ENCODE results near the gene SMIM36.
A peak's percentile ranks its signal among the peaks of the same experiment; 100 is the strongest.
"Not testable (repeated sequence)": the region's sequence is repeated elsewhere in the genome, so short reads cannot be mapped to it uniquely, and the experiment has no call there.

SMIM36 gene

DNA sequence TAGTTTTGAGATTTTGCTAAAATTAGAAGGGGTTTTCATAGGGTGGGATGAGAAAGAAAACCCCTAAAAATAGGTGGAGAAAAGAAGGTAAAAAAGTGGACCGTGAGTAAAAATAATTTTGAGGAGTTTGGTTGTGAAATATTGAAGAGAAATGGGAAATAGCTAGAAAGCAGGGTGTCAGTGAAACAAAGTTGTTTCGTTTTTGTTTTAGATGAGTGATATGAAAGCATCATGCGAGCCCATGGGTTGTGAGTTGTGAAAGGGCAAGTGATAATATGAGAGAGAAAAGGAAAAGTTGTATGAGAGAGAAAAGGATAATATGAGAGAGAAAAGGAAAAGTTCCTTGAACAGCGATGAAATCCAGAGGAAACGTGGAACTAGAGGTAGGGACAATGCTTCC is 7.3 kb upstream of the SMIM36 start:
- in situ Hi-C loops (cut with HindIII; ENCODE audit: low pct_ligation_motif_present, low pct_unique_long_range_greater_than_20kb, low sequenced_read_pairs), result no loop called here
- DNase-seq, result no peak

DNA sequence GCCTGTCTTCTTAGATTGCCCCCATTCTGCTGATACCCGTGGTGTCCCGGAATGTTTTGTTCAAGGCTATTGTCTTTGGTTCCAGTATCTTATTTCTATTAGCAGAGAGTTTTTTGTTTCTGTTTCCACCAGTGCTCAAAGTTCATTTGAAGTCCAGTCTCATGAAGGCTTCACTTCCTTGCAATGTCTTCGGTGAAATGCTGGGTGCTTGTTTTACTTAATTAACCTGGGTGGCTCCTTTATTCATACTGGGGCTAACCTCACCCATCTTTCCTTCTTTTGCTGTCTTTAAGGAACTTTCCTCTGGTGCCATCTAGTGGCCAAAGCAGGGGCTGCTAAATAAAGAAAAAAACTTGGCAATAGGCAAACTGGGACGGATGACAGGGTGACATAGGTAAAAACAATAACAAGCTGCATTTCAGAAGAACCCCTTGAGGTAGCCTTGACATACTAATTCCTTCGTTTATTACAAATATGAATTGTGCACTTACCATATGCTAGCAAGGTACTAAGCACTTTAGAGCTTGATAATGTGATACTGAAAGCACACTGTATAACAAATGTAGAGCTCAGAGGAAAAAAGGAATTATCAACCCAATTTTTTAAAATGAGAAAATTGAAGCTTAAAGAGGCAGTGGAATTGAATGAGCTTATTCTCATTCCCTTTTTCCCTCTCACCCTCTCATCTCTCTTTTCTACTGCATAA is 2.8 kb upstream of the SMIM36 start:
- in situ Hi-C loops (cut with HindIII; ENCODE audit: low pct_ligation_motif_present, low pct_unique_long_range_greater_than_20kb, low sequenced_read_pairs), result no loop called here
- DNase-seq, result peak; percentile 76

DNA sequence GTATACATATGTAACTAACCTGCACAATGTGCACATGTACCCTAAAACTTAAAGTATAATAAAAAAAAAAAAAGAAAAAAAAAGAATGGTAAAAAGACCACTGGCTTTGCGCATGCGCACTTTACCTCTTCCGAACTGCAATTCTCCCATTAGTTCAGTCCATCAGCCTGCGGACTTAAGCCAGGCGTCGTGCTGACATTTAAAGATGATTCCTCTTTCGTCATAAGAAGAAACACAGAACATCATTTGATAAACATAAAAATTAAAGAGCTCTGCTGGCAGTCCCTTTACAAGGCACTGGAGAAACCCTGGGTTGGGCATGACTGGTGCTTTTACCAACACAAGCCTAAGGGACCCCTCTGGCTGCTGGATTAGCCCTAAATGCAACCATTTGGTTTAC is 3.6 kb downstream of the SMIM36 start:
- DNase-seq; in situ Hi-C loops (cut with HindIII; ENCODE audit: low pct_ligation_motif_present, low pct_unique_long_range_greater_than_20kb, low sequenced_read_pairs): not testable (repeated sequence)

DNA sequence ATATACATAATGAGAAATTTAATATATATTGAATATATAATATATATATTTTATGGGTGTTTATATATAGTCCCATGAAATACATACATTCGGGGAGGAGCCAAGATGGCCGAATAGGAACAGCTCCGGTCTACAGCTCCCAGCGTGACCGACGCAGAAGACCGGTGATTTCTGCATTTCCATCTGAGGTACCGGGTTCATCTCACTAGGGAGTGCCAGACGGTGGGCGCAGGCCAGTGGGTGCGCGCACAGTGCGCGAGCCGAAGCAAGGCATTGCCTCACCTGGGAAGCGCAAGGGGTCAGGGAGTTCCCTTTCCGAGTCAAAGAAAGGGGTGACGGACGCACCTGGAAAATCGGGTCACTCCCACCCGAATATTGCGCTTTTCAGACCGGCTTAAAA is 9.6 kb downstream of the SMIM36 start:
- DNase-seq; in situ Hi-C loops (cut with HindIII; ENCODE audit: low pct_ligation_motif_present, low pct_unique_long_range_greater_than_20kb, low sequenced_read_pairs): not testable (repeated sequence)

DNA sequence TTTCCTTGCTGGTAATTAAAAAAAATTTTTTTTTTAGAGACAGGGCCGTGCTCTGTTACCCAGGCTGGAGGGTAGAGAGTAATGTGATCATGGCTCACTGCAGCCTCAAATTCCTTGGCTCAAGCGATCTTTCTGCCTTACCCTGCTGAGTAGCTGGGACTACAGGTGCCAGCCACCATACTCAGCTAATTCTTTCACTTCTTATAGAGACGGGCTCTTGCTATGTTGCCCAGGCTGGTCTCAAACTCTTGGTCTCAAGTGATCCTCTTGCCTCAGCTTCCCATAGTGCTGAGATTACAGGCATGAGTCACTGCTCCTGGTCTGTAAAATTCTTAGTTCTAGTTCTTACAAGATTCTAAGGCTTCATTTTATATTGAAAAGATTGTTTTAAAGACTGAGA is 11.1 kb downstream of the SMIM36 start:
- no peak for DNase-seq
- in situ Hi-C loops (cut with HindIII; ENCODE audit: low pct_ligation_motif_present, low pct_unique_long_range_greater_than_20kb, low sequenced_read_pairs), result no loop called here

DNA sequence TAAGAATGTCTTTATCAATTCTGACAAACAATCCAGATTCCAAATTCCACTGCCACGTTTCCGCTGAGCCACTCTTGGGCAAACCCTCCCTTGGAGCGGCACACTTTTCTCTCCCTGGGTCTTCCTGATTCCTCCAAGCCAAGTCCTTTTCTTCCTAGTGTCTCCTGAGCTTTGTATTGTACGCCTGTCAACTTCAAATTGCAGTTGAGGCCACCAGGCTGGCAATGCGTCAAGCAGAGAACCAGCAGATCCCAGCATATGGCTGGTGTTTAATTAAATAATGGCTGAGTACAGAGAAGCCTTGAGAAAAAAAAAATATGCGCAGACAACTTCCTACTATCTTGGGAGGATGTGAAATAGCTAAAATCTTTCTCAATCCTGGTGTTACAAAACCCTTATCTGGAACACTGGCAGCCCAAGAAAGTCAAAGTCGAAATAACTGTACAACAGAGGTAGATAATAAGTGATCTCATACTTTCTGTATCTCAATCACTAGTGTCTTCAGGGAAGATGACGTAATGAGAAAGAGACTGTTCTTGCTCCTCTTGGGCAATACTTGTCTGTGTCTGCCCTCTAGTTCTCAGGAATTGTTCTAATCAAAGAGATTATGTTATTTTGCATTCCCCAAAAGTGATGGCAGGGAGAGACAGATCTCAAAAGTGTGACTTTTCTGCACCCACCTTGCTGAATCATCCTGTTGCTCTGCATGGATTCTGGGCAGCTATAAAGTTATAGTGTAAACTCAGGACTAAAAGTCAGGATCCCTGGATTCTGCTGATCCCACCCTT is 15.0 kb downstream of the SMIM36 start:
- in situ Hi-C loops (cut with HindIII; ENCODE audit: low pct_ligation_motif_present, low pct_unique_long_range_greater_than_20kb, low sequenced_read_pairs), result no loop called here
- no peak for DNase-seq

DNA sequence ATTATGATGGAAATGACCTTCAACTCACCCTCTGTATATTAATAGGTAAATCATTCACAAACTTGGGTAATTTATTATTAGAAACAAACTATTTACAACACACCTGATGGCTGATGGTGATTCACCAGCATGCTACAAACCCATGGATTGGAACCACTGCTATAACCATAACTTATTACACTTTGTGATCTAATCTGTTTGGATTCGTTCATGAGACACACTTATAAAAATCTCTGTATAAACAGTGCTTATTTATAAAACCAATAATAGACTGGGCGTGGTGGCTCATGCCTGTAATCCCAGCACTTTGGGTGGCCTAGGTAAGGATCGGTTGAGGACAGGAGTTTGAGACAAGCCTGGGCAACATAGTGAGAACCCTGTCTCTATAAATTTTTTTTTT is 16.0 kb downstream of the SMIM36 start:
- in situ Hi-C loops (cut with HindIII; ENCODE audit: low pct_ligation_motif_present, low pct_unique_long_range_greater_than_20kb, low sequenced_read_pairs), result no loop called here
- DNase-seq, result no peak

DNA sequence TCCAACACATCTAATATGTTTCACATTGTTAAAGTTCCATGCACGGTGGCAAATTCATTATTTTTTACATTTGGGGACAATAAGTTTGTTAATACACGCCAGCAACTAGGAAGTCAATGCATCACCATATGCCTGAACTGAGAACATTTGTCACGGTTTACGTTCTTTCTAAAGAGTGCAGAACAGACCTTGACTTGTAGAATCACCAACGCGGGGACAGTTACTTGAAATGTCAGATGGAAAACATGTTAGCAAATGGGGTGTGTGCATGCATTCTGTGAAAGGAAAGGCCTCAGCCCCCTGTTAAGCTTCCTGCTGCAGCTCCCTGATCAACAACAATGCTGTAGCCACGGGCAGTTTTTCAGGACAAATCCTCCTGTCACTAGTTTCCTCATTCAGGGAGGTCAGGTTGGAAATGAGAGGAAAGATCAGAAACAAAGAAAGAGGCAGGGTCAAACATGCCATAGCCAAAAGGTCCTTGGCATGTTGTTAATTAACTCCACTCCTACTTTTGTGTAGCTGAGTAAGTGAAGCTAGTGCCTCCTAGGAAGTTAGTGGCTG is 18.4 kb downstream of the SMIM36 start:
- in situ Hi-C loops (cut with HindIII; ENCODE audit: low pct_ligation_motif_present, low pct_unique_long_range_greater_than_20kb, low sequenced_read_pairs), result no loop called here
- DNase-seq, result no peak

DNA sequence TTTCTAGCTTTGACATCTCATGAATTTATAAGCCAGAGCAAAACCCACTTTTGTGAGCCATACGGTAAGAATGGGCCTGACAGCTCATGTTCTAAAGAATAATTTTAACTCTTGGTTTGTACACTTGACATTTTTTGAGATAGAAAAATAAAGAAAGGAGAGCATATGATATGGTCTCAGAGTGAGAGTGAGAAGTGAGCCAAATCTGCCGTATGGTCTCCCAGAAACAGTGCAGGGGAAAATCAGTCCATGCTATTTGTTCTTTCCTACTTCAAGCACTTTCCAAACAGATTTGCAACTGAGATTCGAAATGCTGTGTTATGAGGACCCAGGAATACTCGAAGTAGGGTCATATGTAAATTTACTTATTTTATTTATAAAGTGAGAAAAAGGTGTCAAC is 20.9 kb downstream of the SMIM36 start:
- no peak for DNase-seq
- in situ Hi-C loops (cut with HindIII; ENCODE audit: low pct_ligation_motif_present, low pct_unique_long_range_greater_than_20kb, low sequenced_read_pairs), result no loop called here

DNA sequence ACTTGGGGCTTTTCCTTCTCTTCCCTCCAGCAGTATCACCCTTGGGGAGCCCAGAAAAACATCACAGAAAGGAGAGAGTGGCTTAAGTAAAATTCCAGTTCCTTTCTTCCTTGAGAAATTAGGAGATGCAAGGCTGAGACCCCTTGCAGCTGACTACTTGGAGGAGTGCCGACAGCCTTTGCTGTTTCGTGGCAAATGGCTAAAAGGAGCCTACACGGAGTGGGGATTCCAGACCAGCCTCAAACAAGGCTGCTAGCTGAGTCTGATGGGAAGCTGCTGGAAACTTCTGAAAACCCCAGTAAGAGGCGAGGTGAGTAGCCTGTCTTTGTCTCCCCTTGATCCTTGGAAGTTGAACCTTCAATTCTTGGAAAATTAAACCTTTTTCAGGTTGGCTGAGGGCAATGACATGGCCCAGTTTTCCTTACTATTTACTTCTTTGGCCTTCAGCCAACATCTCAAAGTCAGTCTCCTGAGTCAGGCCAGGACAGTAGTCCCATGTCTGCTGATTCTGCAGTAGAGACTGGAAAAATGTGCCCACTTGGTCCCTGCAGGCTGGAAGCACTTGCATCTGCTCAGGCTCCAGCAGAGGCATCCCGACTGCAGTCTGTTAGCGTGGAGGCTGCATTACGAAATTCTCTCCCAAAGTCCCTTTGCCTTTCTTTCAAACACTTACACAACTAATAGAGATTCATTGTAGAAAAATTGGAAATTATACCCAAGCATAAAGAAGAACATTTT is 23.4 kb downstream of the SMIM36 start:
- DNase-seq, result no peak
- in situ Hi-C loops (cut with HindIII; ENCODE audit: low pct_ligation_motif_present, low pct_unique_long_range_greater_than_20kb, low sequenced_read_pairs), result no loop called here

DNA sequence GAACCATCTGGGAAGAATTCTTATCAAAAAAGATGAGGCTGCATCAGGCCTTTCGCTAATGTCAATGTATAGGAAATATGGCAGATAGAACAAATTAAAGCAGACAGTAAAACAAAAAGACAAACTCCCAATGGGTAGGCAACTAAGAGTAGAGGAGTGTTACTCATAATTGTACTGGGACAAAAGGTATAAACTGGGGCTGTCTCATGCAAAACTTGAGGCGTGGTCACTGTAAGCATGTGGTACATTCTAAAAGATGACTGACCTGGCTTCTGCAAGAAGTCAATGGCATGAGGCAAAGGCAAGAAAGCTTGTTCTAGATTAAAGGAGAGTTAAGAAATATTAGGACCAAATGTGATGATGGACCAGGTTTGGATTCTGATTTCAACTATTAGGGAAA is 26.7 kb downstream of the SMIM36 start:
- DNase-seq, result no peak
- in situ Hi-C loops (cut with HindIII; ENCODE audit: low pct_ligation_motif_present, low pct_unique_long_range_greater_than_20kb, low sequenced_read_pairs), result no loop called here

DNA sequence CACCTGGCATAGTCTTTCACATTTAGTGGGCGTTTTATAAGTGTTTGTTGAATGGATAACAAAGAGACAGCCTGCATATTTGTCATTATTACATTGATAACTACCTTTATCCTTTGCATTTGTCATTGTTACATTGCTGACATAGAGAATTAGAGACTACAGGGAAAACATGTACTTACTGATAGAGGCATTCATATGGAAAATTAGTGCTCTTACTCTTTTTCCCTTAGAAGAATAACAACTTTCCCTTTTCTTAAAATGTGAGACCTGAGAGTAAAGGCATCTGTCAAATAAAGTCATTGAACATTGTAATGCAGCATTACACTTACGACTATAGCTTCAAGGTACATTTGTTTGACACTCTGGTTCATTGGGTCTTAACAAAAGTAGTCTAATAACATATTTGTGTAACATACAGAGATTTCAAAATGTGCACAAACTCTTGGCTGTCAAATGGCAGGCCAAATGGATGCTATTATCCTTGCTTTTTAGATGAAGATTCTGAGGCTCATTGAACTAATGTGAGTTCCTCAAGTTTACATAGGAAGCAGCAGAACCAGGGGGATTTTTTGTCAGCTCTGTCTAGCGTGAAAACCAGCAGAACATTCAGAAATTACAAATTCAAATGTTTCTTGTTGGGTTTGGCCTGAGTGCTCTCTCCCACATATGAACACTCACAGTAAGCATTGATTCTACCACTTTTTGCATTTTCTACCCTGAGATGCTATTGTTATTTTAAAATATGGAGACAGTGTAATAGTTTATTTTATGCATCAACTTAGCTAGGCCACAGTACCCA is 28.5 kb downstream of the SMIM36 start:
- in situ Hi-C loops (cut with HindIII; ENCODE audit: low pct_ligation_motif_present, low pct_unique_long_range_greater_than_20kb, low sequenced_read_pairs), result no loop called here
- DNase-seq, result no peak

DNA sequence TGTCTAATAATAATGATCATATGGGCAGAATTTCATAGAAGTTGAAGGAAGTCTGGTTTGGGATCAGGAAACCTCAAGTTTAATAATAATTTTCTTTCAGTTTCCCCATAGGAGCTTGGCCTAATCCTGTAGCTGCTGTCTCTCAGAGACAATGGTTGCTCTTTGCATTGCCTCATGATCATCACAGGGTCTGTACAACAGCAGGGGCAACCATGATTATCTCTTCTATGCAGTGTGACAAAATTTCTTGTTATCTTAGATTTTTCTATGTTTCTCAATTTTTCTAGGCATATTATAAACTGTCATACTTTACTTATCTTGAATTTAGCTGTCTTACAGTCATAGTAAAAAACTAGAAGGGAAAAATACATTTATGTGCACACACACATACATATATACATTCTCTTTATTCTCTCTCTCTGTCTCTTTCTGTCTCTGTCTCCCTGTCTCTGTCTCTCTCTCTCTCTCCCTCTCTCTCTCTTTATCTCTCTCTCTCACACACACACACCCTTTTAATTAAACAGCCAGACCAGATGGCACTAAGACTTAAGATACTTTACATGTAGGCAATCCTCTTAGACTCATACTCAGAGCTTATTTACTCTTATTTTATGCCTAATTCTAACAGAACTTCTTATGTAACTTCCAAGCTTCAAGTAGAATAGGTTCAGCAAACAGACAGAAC is 30.5 kb downstream of the SMIM36 start:
- in situ Hi-C loops (cut with HindIII; ENCODE audit: low pct_ligation_motif_present, low pct_unique_long_range_greater_than_20kb, low sequenced_read_pairs), result no loop called here
- no peak for DNase-seq

DNA sequence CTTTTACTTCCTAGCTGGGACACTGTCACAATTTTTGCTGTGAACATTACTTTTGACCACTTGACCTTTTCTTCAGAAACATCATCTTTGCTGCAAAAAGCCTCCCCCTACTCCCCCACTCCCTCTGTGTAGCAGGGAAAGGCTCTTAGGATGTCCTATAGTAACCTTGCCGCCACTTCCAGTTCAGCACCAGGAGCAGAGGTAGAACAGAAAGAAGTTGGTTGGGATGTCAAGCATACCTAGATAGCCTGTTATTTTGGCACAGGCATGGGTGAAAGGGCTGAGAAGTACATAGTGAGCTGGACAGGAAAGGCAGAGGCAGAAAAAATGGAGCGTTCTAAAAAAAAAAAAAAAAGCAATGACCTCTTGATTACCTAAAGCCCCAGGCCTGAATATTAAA is 31.3 kb downstream of the SMIM36 start:
- in situ Hi-C loops (cut with HindIII; ENCODE audit: low pct_ligation_motif_present, low pct_unique_long_range_greater_than_20kb, low sequenced_read_pairs), result no loop called here
- DNase-seq, result no peak

DNA sequence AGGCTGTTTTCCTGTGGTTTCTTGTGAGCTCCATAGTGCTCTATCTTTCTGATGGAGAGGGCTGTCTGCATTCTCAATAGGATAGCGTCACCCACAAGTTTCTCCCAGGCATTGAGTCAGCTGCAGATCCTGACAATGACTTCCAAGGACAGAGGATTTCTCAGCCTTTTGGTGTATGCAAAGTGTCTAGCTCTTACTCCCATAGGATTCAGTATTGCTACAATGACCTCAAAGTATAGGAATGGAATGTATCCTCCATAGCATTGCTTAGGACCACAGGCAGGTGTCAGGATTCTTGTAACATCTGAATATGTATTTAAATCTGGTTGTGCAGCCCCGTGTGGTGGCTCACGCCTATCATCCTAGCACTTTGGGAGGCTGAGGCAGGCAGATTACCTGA is 32.3 kb downstream of the SMIM36 start:
- DNase-seq, result no peak
- in situ Hi-C loops (cut with HindIII; ENCODE audit: low pct_ligation_motif_present, low pct_unique_long_range_greater_than_20kb, low sequenced_read_pairs), result no loop called here

DNA sequence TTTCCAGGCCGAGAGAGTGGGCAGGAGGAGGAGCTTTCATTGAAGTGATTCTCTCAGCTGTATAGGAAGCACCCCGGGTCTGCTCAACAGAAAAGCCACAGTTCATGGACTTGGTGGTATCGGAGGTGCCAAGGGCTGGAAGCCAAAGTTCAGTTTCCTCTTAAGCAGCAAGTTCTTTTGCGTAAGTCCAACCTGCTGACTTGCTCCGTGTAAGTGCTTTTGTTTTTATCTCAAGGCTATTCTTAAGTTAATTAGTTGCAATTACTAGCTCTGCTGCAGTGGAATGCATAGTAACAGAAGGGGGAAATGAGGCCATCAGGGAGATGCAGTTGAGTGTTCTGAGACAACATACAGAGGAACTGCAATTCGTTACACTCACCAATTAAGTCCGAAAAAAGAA is 44.6 kb downstream of the SMIM36 start:
- in situ Hi-C loops (cut with HindIII; ENCODE audit: low pct_ligation_motif_present, low pct_unique_long_range_greater_than_20kb, low sequenced_read_pairs), result no loop called here
- DNase-seq, result no peak

DNA sequence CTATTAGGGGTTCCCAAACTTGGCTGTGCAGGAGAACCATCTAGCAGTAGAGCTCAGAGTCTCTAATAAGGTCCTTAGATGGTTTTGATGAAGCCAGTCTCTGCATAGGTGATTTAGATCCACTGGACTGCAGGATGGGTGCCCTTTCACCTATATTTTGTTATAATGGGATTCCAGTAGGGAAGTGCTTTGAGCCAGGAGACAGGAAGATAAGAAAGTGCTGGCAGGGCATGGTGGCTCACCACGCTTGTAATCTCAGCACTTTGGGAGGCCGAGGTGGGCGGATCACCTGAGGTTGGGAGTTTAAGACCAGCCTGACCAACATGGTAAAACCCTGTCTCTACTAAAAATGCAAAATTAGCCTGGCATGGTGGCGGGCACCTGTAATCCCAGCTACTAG is 45.5 kb downstream of the SMIM36 start:
- in situ Hi-C loops (cut with HindIII; ENCODE audit: low pct_ligation_motif_present, low pct_unique_long_range_greater_than_20kb, low sequenced_read_pairs); DNase-seq: not testable (repeated sequence)

DNA sequence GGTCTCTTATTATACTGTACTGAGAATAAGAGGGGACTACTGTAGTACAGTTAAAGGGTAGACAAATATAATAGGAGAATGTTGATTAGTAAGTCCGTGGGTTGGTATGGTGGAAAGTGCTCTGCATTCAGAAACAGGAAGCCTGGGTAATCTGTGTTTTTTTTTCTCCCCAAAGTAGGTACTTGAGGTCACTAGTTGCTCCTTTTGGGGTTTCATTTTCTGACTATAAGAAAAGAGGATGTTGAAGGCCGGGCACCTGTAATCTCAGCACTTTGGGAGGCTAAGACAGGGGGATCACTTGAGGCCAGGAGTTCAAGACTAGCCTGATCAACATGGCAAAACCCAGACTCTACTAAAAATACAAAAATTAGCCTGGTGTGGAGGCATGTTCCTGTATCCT is 47.7 kb downstream of the SMIM36 start:
- DNase-seq, result no peak
- in situ Hi-C loops (cut with HindIII; ENCODE audit: low pct_ligation_motif_present, low pct_unique_long_range_greater_than_20kb, low sequenced_read_pairs), result no loop called here
